Erythroblast (primary cell): ENCODE measurements around the gene MIA2.
"Not testable (repeated sequence)": the region's sequence is repeated elsewhere in the genome, so short reads cannot be mapped to it uniquely, and the experiment has no call there.

ENCODE experiments used
- GATA1 ChIP-seq: IDR thresholded peaks from 2 replicates; pipeline ENCODE4 v1.6.1; 2011; ENCODE audit warnings: low read depth, mild to moderate bottlenecking, control low read depth, low read length, moderate library complexity
- POLR2A ChIP-seq: IDR thresholded peaks from 2 replicates; pipeline ENCODE4 v1.6.1; 2011; ENCODE audit warnings: mild to moderate bottlenecking, low read length

- not testable (repeated sequence) for TF ChIP-seq POLR2A, GATA1
Observed at GRCh38 chr14:39231751-39232553, 1.8 kb upstream of the MIA2 start.
